DOHH2 (cell line): Measurements from ENCODE around the gene TMOD4.

Experiments
- EZH2phosphoT487 ChIP-seq: fragments of 200-600 bp; sonication (generic); IDR thresholded peaks from 2 replicates; pipeline ENCODE4 v1.6.1; 2017; ENCODE audit warnings: borderline replicate concordance, mild to moderate bottlenecking, antibody characterized with exemption, low read length, moderate library complexity, mixed read lengths
- TF ChIP-seq, protein P1 (sequence below): fragments of 200-600 bp; sonication (generic); IDR thresholded peaks from one replicate; pipeline ENCODE4 v1.5.1; 2014; ENCODE audit warnings: antibody characterized with exemption, mild to moderate bottlenecking, low read depth, low read length; ENCODE audit not compliant: poor library complexity, severe bottlenecking

DNA sequence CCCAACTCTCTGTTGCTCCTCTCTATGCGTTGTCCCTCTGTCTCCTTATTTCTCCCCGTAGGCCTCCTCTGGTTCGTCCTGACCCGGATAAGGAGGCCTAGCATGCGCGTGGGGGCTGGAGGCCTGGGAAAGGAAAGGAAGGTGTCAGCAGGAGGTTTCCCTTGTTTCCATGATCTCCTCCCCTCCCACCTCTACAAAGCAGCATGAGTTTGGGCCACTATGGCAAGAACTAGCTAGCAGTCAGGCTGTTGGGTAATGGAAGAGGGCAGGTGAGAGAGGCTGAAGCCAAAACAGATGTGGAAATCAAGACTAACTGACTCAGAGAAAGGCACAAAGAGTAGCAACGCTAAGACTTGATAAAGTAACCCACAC, 28.7 kb downstream of the TMOD4 start:
- TF ChIP-seq EZH2phosphoT487: no peak
- TF ChIP-seq, protein P1, sequence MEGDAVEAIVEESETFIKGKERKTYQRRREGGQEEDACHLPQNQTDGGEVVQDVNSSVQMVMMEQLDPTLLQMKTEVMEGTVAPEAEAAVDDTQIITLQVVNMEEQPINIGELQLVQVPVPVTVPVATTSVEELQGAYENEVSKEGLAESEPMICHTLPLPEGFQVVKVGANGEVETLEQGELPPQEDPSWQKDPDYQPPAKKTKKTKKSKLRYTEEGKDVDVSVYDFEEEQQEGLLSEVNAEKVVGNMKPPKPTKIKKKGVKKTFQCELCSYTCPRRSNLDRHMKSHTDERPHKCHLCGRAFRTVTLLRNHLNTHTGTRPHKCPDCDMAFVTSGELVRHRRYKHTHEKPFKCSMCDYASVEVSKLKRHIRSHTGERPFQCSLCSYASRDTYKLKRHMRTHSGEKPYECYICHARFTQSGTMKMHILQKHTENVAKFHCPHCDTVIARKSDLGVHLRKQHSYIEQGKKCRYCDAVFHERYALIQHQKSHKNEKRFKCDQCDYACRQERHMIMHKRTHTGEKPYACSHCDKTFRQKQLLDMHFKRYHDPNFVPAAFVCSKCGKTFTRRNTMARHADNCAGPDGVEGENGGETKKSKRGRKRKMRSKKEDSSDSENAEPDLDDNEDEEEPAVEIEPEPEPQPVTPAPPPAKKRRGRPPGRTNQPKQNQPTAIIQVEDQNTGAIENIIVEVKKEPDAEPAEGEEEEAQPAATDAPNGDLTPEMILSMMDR: no peak
